IMR-90 (cell line): ENCODE data around the gene B3GALT4. TPM values are rescaled to one million over a fixed set of nuclear protein-coding genes. Genes with fewer than 3 reads are reported as not detected.
A peak's percentile ranks its signal among the peaks of the same experiment; 100 is the strongest.

Source experiments
- ATAC-seq: fragments of 200-7000 bp; cut with Tn5 transposase; 2 replicates; pipeline ENCODE4 v1.9.1; 2020; ENCODE audit warnings: low read depth, mild to moderate bottlenecking, moderate library complexity
- BruUV-seq: library from RNA; stranded (reverse); fragments of 400-500 nt; replicated peaks from 2 replicates; lab custom pipeline; 2021; lab: Mats Ljungman, UMichigan
- CTCF ChIA-PET: fragments of 300-600 bp; formaldehyde crosslinking; extraction: SDS; loops from one replicate; lab custom pipeline; 2021; ENCODE audit warnings: antibody characterized with exemption; lab: Yijun Ruan, JAX
- POLR2A ChIA-PET: fragments of 300-600 bp; sonication (Branson Sonifier 250); formaldehyde crosslinking; loops from one replicate; lab custom pipeline; 2022; ENCODE audit warnings: antibody characterized with exemption; ENCODE audit not compliant: unreplicated experiment; lab: Charles Lee
- DNase-seq: peaks from one replicate; pipeline ENCODE4 v3.0.0; 2013
- H2AFZ ChIP-seq: replicated peaks from 2 replicates; pipeline ENCODE3; 2013; ENCODE audit warnings: low read length, mild to moderate bottlenecking; ENCODE audit not compliant: poor library complexity
- H2AK5ac ChIP-seq: 2 replicates; pipeline ENCODE4 v1.6.1; 2013; ENCODE audit warnings: low read depth, low read length, inconsistent platforms
- H2AK9ac ChIP-seq: replicated peaks from 2 replicates; pipeline ENCODE3; 2013; ENCODE audit warnings: mild to moderate bottlenecking, low read depth, low read length, moderate library complexity; ENCODE audit not compliant: poor library complexity
- H2BK120ac ChIP-seq: 2 replicates; pipeline ENCODE4 v1.6.1; 2013; ENCODE audit warnings: low read depth, low read length, inconsistent platforms
- H2BK15ac ChIP-seq: 3 replicates; pipeline ENCODE4 v1.6.1; 2013; ENCODE audit warnings: low read depth, low read length, inconsistent platforms
- H2BK20ac ChIP-seq: 2 replicates; pipeline ENCODE4 v1.6.1; 2013; ENCODE audit warnings: low read depth, mild to moderate bottlenecking, inconsistent platforms, low read length, moderate library complexity
- H2BK5ac ChIP-seq: 2 replicates; pipeline ENCODE4 v1.6.1; 2013; ENCODE audit warnings: mild to moderate bottlenecking, low read depth, low read length, inconsistent platforms; ENCODE audit not compliant: poor library complexity, severe bottlenecking
- H3K14ac ChIP-seq: replicated peaks from 2 replicates; pipeline ENCODE4 v1.6.1; 2013; ENCODE audit warnings: low read depth, low read length, inconsistent platforms
- H3K18ac ChIP-seq: 2 replicates; pipeline ENCODE4 v1.6.1; 2013; ENCODE audit warnings: low read depth, low read length, control low read depth
- H3K23ac ChIP-seq: 2 replicates; pipeline ENCODE4 v1.6.1; 2013; ENCODE audit warnings: low read depth, low read length, inconsistent platforms
- H3K27ac ChIP-seq: 2 replicates; pipeline ENCODE4 v1.5.1; 2013; ENCODE audit warnings: mild to moderate bottlenecking, control low read depth, low read length; ENCODE audit not compliant: insufficient read depth
- H3K27me3 ChIP-seq: 2 replicates; pipeline ENCODE4 v1.6.1; 2013; ENCODE audit warnings: low read length; ENCODE audit not compliant: control insufficient read depth, insufficient read depth
- H3K36me3 ChIP-seq: 2 replicates; pipeline ENCODE4 v1.6.1; 2013; ENCODE audit warnings: low read length, mixed read lengths; ENCODE audit not compliant: control insufficient read depth, insufficient read depth
- H3K4ac ChIP-seq: 2 replicates; pipeline ENCODE4 v1.6.1; 2013; ENCODE audit warnings: low read depth, low read length, inconsistent platforms
- H3K4me1 ChIP-seq: 2 replicates; pipeline ENCODE4 v1.6.1; 2013; ENCODE audit warnings: low read length, mixed read lengths; ENCODE audit not compliant: control insufficient read depth, insufficient read depth
- H3K4me2 ChIP-seq: 2 replicates; pipeline ENCODE4 v1.6.1; 2013; ENCODE audit warnings: low read depth, mild to moderate bottlenecking, control low read depth, low read length, moderate library complexity
- H3K4me3 ChIP-seq: 2 replicates; pipeline ENCODE4 v1.5.1; 2013; ENCODE audit warnings: low read depth, mild to moderate bottlenecking, control low read depth, low read length, moderate library complexity; ENCODE audit not compliant: insufficient read depth
- H3K56ac ChIP-seq: 2 replicates; pipeline ENCODE4 v1.6.1; 2013; ENCODE audit warnings: low read length, inconsistent platforms; ENCODE audit not compliant: insufficient read depth; ENCODE audit errors: extremely low read depth
- H3K79me1 ChIP-seq, 2 experiments: 2 replicates each; pipeline ENCODE4 v1.6.1; 2013; ENCODE audit warnings: low read length in 2 of 2, inconsistent platforms in 1 of 2, low read depth in 1 of 2
- H3K9ac ChIP-seq: 2 replicates; pipeline ENCODE4 v1.6.1; 2013; ENCODE audit warnings: low read depth, low read length, control low read depth
- H3K9me1 ChIP-seq: 2 replicates; pipeline ENCODE4 v1.6.1; 2013; ENCODE audit warnings: low read length, inconsistent platforms; ENCODE audit not compliant: insufficient read depth
- H3K9me3 ChIP-seq: 2 replicates; pipeline ENCODE4 v1.6.1; 2013; ENCODE audit warnings: low read length; ENCODE audit not compliant: control insufficient read depth, insufficient read depth
- H4K20me1 ChIP-seq: 2 replicates; pipeline ENCODE4 v1.6.1; 2013; ENCODE audit warnings: low read length, inconsistent platforms; ENCODE audit not compliant: insufficient read depth
- H4K5ac ChIP-seq: 2 replicates; pipeline ENCODE4 v1.6.1; 2013; ENCODE audit warnings: mild to moderate bottlenecking, low read depth, low read length, control low read depth
- H4K8ac ChIP-seq, 2 experiments: 2 replicates each; pipeline ENCODE4 v1.6.1; 2013; ENCODE audit warnings: low read depth in 2 of 2, low read length in 2 of 2, control low read depth in 1 of 2, inconsistent platforms in 1 of 2
- H4K91ac ChIP-seq: 2 replicates; pipeline ENCODE4 v1.6.1; 2013; ENCODE audit warnings: low read depth, low read length, inconsistent platforms; ENCODE audit not compliant: insufficient read depth
- CEBPB ChIP-seq: IDR thresholded peaks from 2 replicates; pipeline ENCODE4 v1.6.1; 2012; ENCODE audit warnings: low read depth, low read length, improper control_type of control experiment
- ELK1 ChIP-seq: fragments of 150-350 bp; IDR thresholded peaks from 2 replicates; pipeline ENCODE4 v1.6.1; 2016; ENCODE audit warnings: low read depth, mild to moderate bottlenecking, low read length, moderate library complexity, borderline replicate concordance
- POLR2A ChIP-seq: IDR thresholded peaks from 2 replicates; pipeline ENCODE4 v1.6.1; 2012; ENCODE audit warnings: mild to moderate bottlenecking, low read depth, low read length
- RCOR1 ChIP-seq: IDR thresholded peaks from 2 replicates; pipeline ENCODE4 v1.6.1; 2012; ENCODE audit warnings: mild to moderate bottlenecking, low read length, improper control_type of control experiment; ENCODE audit not compliant: insufficient replicate concordance
- SMC3 ChIP-seq: fragments of 150-350 bp; IDR thresholded peaks from 2 replicates; pipeline ENCODE4 v1.6.1; 2016; ENCODE audit warnings: low read depth, mild to moderate bottlenecking, antibody characterized with exemption, low read length, moderate library complexity
- WGBS, 2 experiments: methylation state at CpG; one replicate each; pipeline versions ENCODE4 v1.1.5 to v1.1.7; 2013; ENCODE audit warnings: missing lambda C conversion rate in 2 of 2; ENCODE audit not compliant: insufficient read length in 1 of 2; ENCODE audit errors: extremely low coverage in 2 of 2; 5-methylcytosine and 5-hydroxymethylcytosine counted together
- dilution Hi-C: fragments of 300-500 bp; cut with HindIII; formaldehyde crosslinking; loops from one replicate; pipeline ENCODE4 v1.14.3; 2018; ENCODE audit warnings: low sequenced_read_pairs; ENCODE audit not compliant: unreplicated experiment
- in situ Hi-C: fragments of 300-500 bp; cut with MboI; formaldehyde crosslinking; loops from 3 replicates; pipeline ENCODE4 v1.14.3; 2019; ENCODE audit warnings: low sequenced_read_pairs, inconsistent platforms, mixed read lengths
- intact Hi-C: fragments of 100-400 bp; cut with micrococcal nuclease; formaldehyde crosslinking; loops from 2 replicates; pipeline ENCODE4 v1.10.0; 2022
- polyA plus RNA-seq, 3 experiments: library from polyadenylated mRNA; depleted of rRNA; stranded (reverse); fragments of >200 nt; gene quantifications; 2 replicates each; pipeline ENCODE4 v1.2.3, GENCODE V29; 2012; ENCODE audit warnings: low replicate concordance in 1 of 3
- total RNA-seq: library from RNA; depleted of rRNA; stranded (reverse); fragments of >200 nt; gene quantifications from 2 replicates; pipeline ENCODE4 v1.2.3, GENCODE V29; 2012
- TF ChIP-seq, protein P1 (sequence below): fragments of 150-350 bp; IDR thresholded peaks from 2 replicates; pipeline ENCODE4 v1.6.1; 2017; ENCODE audit warnings: mild to moderate bottlenecking, antibody characterized with exemption, low read length, low read depth

The B3GALT4 gene
- total and polyA plus RNA-seq, 2 of the 4 experiments (the other 2 are of a cell fraction) = 0.70 to 0.72 TPM

DNA sequence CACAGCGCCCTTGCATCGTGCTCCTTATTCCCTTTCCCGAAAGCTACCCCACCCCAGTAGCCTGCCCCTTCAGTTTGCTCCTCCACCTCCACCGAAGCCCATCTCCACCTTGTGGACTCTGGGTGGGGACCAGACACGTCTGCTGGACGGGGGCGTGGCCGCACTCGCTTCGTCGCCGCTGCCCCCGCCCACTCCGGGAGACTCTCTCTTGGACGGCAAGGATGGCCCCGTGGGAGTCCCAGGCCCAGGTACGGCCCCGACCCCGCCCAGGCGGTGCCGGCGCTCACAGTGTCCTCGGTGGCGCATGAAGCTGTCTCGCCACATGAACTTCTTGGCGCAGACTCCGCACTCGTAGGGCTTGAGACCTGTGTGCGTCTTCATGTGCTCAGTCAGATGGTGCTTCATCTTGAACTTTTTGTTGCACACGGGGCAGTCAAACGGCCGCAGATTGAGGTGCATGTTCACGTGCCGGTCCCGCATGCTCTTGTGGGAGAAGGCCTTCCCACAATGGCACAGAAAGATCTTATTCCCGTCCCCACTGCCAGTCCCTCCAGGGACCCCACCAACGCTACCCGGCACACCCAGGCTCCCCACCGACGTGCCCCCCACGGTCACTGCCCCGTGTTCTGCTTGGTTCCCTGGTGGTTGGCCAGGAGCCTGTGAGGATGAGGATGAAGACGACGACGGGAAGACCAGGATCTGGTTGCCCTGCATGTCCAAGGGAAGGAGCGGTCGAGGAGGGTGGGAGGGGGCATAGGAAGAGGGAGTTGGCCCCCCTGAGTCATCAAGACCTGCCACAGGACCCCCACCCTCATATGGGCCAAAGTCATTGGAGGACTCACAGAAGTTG is 38.2 kb downstream of the B3GALT4 start:
- no TSS peak for BruUV-seq
- 56% methylated on average over 31 of the region's 47 CpGs; no CpG with 5 or more reads in 1 of the 2 experiments for WGBS, 2 experiments

More for the DNA sequence above, 38.2 kb downstream of the B3GALT4 start:
- Histone ChIP-seq H3K4me1 (peaks cover 27% of the 10 kb centered on the region), H3K4me2 (peak overlapping the region; percentile 78), H2AFZ (peak overlapping the region; percentile 96), H2BK5ac (peak overlapping the region; percentile 95), H4K91ac (peak overlapping the region; percentile 92), H3K27me3 (no peaks in the 10 kb centered on the region), H3K4me3 (no peak overlapping the region), H3K9me1 (peaks cover 17% of the 10 kb centered on the region), H2AK5ac (peak overlapping the region; percentile 98), H2AK9ac (peak overlapping the region; percentile 99), H3K27ac (peak overlapping the region; percentile 97; the same call in 1 of the 2 replicates), H3K36me3 (peaks cover 19% of the 10 kb centered on the region), H2BK15ac (peak overlapping the region; percentile 43; the same call in 1 of the 3 replicates), H3K4ac (peak overlapping the region; percentile 98), H3K9me3 (no peaks in the 10 kb centered on the region), H2BK20ac (peak overlapping the region; percentile 68; the same call in 1 of the 2 replicates), H3K23ac (peak overlapping the region; percentile 94), H3K14ac (peak overlapping the region; percentile 93), H3K56ac (peak overlapping the region; percentile 94), H4K5ac (peak overlapping the region; percentile 36), H3K79me1 (peaks cover 35 to 82% of the 10 kb centered on the region in 2 experiments), H3K18ac (peak overlapping the region; percentile 15; the same call in 1 of the 2 replicates), H4K8ac (peak overlapping the region; percentile 79 to 96; a peak in 3 of 4 replicates), H2BK120ac (peak overlapping the region; percentile 86), H3K9ac (no peak overlapping the region), H4K20me1 (peaks cover 17% of the 10 kb centered on the region)
- in situ Hi-C loops = no loop called here
- intact Hi-C loops = loop anchor here (5.0 kb wide), 1 partner anchor 102 kb away; the partner anchor contains the start of gene CUTA
- ATAC-seq (no peak), DNase-seq (no peak)
- dilution Hi-C loops = no loop called here
- TF ChIP-seq RCOR1 (no peak), CEBPB (no peak), ELK1 (no peak), POLR2A (no peak), SMC3 (no peak)
- TF ChIP-seq, protein P1, sequence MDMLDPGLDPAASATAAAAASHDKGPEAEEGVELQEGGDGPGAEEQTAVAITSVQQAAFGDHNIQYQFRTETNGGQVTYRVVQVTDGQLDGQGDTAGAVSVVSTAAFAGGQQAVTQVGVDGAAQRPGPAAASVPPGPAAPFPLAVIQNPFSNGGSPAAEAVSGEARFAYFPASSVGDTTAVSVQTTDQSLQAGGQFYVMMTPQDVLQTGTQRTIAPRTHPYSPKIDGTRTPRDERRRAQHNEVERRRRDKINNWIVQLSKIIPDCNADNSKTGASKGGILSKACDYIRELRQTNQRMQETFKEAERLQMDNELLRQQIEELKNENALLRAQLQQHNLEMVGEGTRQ = no peak
- POLR2A ChIA-PET = no interaction called here
- CTCF ChIA-PET = no interaction called here
